Myocyte (in vitro differentiated cells): Measurements from ENCODE around the gene PRAMEF26. TPM values are rescaled to one million over a fixed set of nuclear protein-coding genes. Genes with fewer than 3 reads are reported as not detected.
"Not testable (repeated sequence)": the region's sequence is repeated elsewhere in the genome, so short reads cannot be mapped to it uniquely, and the experiment has no call there.

Experiments used
- DNase-seq: peaks from one replicate; pipeline ENCODE4 v3.0.0-alpha.2; 2012; ENCODE audit warnings: low read depth
- polyA plus RNA-seq: library from polyadenylated mRNA; unstranded; fragments of >200 nt; gene quantifications from one replicate; pipeline ENCODE4 v1.2.1, GENCODE V29; 2012; ENCODE audit warnings: missing spikeins
- total RNA-seq: library from RNA; depleted of rRNA; stranded (reverse); fragments of >200 nt; gene quantifications from 2 replicates; pipeline ENCODE4 v1.2.3, GENCODE V29; 2014

Gene PRAMEF26
- total RNA-seq: not detected in 2 replicates
- not detected for polyA plus RNA-seq

GRCh38 chr1:13155909-13156308, at the start of gene PRAMEF26:
Gene PRAMEF26 (minus strand): TSS chr1:13156009. CDS start chr1:13153095, 2,914 bp downstream.
- DNase-seq: not testable (repeated sequence)

- not testable (repeated sequence) for DNase-seq
These were observed 45.5 kb upstream of the PRAMEF26 start, which contains the start of gene PRAMEF13 for GRCh38 chr1:13201309-13201708. Gene PRAMEF13 (minus strand): TSS chr1:13201409. CDS start chr1:13199589, 1,820 bp downstream.

GRCh38 chr1:13171548-13171947, 15.7 kb upstream of the PRAMEF26 start, which contains the start of gene PRAMEF9:
Gene PRAMEF9 (plus strand): TSS chr1:13171848. CDS start chr1:13175281, 3,433 bp downstream.
- DNase-seq: not testable (repeated sequence)

GRCh38 chr1:13165531-13165930, 9.7 kb upstream of the PRAMEF26 start, which contains the start of gene HNRNPCL4:
Gene HNRNPCL4 (minus strand): TSS chr1:13165631. CDS start chr1:13165467, 164 bp downstream.
- DNase-seq: not testable (repeated sequence)

GRCh38 chr1:13116754-13117153, 39.1 kb downstream of the PRAMEF26 start, which contains the start of gene HNRNPCL2:
Gene HNRNPCL2 (minus strand): TSS chr1:13116854. CDS start chr1:13116400, 454 bp downstream.
- DNase-seq: not testable (repeated sequence)

Other genes starting within 250 kb of the PRAMEF26 start
- not detected in 2 replicates for gene PRAMEF7, start 239.4 kb downstream of the PRAMEF26 start, total RNA-seq
- gene PRAMEF6, start 208.4 kb downstream of the PRAMEF26 start, total RNA-seq: not detected in 2 replicates
- gene PRAMEF27, start 99.4 kb downstream of the PRAMEF26 start, total RNA-seq: not detected in 2 replicates
- gene HNRNPCL3, start 95.2 kb downstream of the PRAMEF26 start, total RNA-seq: not detected in 2 replicates
- not detected in 2 replicates for gene PRAMEF25, start 85.2 kb downstream of the PRAMEF26 start, total RNA-seq
- gene HNRNPCL2, start 39.2 kb downstream of the PRAMEF26 start, total RNA-seq: not detected in 2 replicates
- not detected in 2 replicates for gene HNRNPCL4, start 9.6 kb upstream of the PRAMEF26 start, total RNA-seq
- not detected in 2 replicates for gene PRAMEF9, start 15.8 kb upstream of the PRAMEF26 start, total RNA-seq
- gene PRAMEF13, start 45.4 kb upstream of the PRAMEF26 start, total RNA-seq: not detected in 2 replicates
- gene PRAMEF18, start 70.1 kb upstream of the PRAMEF26 start, total RNA-seq: not detected in 2 replicates
- not detected in 2 replicates for gene PRAMEF5, start 98.2 kb upstream of the PRAMEF26 start, total RNA-seq
- gene PRAMEF8, start 129.1 kb upstream of the PRAMEF26 start, total RNA-seq: not detected in 2 replicates
- gene PRAMEF33, start 147.5 kb upstream of the PRAMEF26 start, total RNA-seq: not detected in 2 replicates
- not detected in 2 replicates for gene PRAMEF15, start 159.6 kb upstream of the PRAMEF26 start, total RNA-seq
- gene PRAMEF14, start 191.1 kb upstream of the PRAMEF26 start, total RNA-seq: not detected in 2 replicates
- gene PRAMEF19, start 215.9 kb upstream of the PRAMEF26 start, total RNA-seq: not detected in 2 replicates
- gene PRAMEF17, start 233.6 kb upstream of the PRAMEF26 start, total RNA-seq: not detected in 2 replicates